ENCODE results near the gene CALCR.
"Not testable (repeated sequence)": the region's sequence is repeated elsewhere in the genome, so short reads cannot be mapped to it uniquely, and the experiment has no call there.

Gene CALCR

DNA sequence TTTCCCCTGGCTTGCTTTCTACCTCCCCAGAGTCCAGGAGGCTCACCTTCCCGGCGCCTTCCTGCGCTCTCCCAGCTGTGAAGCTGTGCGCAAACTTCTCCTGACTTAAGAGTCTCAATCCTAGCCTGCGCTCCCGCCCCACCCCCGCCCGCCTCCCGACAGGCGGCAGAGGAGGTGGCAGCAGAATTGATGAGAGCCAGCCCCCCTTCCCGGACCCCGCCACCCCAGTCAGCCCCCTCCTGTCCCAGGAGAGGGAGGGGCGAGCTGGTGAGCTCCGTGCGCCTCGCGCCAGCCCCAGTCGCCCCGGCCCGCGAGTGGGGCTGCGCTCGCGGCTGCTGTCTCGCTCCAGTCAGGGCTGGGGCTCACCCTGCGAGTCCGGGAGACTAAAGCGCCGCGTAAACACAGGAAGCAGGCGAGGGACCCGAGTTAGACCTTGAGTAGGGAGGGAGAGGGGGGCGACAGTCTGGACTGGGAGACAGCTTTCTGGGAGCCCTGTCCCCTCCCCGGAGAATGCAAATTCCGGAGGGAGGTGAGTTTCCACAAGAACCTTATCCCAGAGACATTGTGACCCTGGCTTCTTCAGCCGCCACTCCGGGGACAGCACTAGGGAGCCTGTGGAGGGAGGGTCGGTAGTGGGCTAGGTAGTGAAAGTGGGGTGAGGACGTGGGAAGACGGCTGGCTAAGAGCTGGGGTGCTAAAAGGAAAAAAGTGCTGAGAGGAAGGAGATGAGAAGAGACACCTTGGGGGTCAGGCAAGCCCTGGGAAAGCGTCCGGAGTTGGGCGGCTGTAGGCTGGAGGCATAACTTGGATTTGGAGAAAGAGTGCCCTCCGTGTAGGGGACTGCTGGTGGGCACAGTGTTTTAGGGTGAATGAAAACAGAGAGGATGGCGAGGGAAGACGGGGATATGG, at the start of gene CALCR:
CALCR (minus strand) TSS at position 79 of the 909 bp plus-strand sequence. CDS start 87,743 bp downstream, outside the sequence.
- DNase-seq: no peak

DNA sequence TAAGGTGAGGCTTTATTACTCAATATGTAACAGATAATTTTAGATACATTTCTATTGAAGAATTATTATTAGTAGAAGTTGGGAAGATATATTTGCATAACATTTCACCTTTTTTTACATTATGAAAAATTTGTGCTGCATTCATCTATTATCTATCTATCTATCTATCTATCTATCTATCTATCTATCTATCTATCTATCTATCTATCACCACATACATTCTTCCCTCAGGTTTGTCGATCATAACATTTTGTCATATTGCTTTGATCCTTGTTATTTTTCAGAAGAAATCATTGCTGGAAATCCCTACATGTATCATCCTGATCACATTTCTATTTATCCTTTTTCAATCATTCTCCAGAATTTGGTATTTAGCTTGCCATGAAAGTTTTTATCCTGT, 49.3 kb upstream of the CALCR start:
- DNase-seq: no peak

DNA sequence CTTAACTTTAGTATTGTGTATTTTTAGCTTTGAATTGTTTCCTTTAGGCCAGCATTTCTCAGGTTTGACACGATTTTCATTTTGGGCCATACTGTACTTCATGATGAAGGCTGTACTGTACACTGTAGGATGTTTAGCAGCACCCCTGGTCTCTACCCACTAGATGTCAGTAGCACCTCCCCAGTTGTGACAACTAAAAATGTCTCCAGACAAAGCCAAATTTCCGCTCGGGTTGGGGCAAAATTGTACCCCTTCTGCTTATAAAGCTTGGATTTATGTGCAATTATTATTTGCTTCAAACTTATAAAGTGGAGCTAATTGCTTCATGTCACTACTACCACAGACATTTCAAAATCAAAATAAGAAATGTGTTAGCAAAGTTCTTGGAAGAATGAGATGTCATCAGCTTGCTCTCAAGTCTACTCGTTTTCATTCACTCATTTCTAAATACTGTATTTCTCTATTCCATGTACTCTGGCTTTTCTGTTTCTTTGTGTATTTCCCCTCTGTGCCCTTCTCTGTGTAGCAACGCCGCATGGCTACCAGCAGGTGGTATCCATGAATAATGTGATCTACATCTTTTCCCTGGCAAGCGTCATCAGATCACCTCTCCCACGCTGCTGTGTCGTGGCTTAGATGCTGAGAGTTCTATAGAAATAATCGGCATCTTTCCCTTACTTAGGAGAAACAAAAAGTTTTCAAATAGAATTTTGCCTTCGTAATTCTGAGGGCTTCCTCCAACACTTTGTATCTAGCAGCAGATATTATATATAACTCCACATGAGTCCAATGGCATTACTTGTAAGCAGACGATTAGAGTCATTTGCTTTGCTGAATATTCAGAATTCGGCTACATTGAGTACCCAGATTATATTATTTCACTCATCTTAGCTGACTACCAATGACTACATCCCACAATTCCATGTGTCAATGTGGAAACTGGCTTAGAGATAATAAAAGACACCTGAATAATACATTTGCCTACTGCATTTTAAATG, 47.8 kb upstream of the CALCR start:
- no peak for DNase-seq

DNA sequence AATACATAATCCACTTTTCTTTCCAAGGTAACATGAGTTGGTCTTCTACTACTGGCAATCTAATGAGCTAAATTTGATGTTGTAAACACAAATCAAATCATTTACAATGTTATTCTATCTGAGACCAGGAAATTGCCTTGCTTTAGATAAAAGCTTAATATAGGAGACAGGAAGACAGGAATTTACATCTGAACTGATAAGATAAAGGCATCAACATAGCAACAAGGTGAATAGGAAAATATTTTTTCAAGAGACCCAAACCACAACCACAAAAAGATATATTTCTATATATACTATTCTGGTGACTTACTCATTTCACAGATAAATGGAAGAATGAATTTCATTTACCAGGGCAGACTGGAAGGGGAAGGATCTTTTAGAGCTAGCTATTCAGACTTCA, 46.3 kb upstream of the CALCR start:
- DNase-seq: no peak

DNA sequence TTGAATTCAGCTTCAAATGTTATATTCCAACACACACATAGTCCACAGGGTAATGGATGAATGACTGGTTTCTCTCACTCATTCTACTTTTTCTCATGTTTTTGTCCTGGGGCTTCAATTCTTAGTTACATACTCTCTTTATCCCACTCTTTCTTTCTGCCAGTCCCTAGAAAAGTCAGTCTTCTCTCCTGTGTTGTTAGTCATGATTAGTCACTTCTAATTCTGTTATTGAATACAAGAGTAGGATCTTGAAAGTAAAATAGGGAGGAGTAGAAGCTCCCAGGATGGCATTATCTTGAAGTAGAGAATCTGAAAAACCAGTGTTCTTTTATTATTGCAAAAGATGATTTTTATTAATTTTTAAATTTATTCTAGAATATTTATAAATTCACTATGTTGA, 45.5 kb upstream of the CALCR start:
- DNase-seq: no peak

DNA sequence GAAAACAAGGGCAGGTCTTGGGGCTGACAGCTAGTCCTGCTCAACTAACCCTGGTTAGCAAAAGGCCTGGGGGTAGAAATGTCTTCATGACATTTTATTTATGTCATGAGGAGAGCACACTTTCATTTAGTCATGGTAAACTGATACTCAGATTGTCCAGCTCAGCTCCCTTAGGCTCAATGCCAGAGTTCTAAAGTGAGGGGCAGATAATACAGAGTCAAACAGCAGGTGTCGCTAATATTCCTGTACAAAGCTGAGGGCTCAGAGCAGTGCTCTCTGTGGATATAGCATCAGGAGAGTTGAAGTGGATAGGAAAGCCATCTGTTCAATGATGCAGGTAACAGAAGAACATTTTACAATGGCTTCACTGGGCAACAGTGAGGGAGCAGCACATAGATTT, 26.8 kb upstream of the CALCR start:
- DNase-seq: no peak

DNA sequence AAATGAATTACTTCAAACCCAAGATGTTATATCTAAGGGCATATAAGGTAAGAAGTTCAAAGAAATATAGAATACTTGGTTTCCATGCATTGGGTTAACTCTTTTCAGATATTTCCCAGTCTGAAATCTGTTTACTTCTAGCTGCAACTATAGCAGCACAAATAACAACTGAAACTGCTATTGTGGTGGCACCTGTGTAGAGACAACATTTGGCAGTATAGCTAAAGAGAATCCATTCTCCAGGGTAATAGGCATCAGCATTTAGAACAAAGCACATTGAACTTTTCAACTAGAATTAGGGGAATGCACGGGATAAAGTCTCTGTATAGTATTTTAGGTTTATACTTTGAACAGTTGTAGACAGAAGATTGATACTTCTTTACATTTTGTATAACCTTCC, 19.7 kb upstream of the CALCR start:
- no peak for DNase-seq

DNA sequence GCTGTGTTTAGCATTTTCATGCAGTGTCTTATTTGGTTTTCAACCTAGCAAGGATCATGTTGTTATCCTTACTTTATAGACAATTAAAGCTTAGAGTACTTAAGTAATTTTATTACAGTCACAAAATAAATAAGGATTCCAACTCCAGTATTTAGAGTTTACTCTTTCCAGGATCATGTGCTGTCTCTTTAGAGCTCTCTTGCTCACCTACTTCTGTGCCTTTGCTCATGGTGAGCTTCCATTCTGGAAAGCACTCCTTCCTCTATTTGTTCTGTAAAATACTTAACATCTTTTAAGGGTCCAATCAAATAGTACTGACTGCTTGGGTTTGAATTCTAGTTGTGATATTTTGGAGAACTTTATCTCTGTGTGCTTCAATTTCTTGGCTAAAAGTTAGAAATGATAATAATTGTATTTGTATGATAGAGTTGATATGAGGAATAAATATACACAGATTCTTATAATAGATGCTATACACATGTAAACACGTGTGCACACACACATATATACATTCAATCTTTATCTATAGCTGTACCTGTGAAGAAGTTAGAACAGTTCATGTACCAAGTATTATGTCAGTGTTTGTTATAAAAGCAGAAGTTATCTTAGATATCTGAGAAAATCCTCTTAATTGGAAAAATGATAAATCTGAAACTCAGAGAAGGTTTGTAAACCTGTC, 18.2 kb upstream of the CALCR start:
- no peak for DNase-seq

DNA sequence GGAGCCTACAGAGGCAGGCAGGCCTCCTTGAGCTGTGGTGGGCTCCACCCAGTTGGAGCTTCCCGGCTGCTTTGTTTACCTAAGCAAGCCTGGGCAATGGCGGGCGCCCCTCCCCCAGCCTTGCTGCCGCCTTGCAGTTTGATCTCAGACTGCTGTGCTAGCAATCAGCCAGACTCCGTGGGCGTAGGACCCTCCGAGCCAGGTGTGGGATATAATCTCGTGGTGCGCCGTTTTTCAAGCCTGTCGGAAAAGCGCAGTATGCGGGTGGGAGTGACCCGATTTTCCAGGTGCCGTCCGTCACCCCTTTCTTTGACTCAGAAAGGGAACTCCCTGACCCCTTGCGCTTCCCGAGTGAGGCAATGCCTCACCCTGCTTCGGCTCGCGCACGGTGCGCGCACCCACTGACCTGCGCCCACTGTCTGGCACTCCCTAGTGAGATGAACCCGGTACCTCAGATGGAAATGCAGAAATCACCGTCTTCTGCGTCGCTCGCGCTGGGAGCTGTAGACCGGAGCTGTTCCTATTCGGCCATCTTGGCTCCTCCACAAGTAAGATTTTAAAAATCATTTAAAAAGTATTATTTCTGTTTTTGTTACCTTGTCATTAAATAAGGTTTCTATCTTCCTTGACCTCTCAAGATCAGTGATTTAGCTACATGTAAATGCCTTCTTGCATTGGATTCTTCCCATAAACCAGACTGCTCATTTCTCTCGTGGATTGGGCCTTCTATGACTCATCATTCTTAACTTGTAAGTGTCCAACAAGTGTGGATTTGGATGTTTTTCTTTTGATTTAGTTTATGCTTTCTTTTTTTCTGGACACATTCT, 16.9 kb upstream of the CALCR start:
- not testable (repeated sequence) for DNase-seq

DNA sequence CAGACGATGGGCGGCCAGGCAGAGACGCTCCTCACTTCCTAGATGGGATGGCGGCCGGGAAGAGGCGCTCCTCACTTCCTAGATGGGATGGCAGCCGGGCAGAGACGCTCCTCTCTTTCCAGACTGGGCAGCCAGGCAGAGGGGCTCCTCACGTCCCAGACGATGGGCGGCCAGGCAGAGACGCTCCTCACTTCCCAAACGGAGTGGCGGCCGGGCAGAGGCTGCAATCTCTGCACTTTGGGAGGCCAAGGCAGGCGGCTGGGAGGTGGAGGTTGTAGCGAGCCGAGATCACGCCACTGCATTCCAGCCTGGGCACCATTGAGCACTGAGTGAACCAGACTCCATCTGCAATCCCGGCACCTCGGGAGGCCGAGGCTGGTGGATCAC, 11.9 kb upstream of the CALCR start:
- DNase-seq: not testable (repeated sequence)

DNA sequence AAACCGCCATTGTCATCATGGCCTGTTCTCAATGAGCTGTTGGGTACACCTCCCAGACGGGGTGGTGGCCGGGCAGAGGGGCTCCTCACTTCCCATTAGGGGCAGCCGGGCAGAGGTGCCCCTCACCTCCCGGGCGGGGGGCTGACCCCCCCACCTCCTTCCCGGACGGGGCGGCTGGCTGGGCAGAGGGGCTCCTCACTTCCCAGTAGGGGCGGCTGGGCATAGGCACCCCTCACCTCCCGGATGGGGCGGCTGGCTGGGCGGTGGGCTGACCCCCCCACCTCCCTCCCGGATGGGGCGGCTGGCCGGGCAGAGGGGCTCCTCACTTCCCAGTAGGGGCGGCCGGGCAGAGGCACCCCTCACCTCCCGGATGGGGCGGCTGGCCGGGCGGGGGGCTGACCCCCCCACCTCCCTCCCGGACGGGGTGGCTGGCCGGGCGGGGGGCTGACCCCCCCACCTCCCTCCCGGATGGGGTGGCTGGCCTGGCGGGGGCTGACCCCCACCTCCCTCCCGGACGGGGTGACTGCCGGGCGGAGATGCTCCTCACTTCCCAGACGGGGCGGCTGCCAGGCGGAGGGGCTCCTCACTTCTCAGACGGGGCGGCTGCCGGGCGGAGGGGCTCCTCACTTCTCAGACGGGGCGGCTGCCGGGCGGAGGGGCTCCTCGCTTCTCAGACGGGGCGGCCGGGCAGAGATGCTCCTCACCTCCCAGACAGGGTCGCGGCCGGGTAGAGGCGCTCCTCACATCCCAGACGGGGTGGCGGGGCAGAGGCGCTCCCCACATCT, 11.4 kb upstream of the CALCR start:
- not testable (repeated sequence) for DNase-seq

DNA sequence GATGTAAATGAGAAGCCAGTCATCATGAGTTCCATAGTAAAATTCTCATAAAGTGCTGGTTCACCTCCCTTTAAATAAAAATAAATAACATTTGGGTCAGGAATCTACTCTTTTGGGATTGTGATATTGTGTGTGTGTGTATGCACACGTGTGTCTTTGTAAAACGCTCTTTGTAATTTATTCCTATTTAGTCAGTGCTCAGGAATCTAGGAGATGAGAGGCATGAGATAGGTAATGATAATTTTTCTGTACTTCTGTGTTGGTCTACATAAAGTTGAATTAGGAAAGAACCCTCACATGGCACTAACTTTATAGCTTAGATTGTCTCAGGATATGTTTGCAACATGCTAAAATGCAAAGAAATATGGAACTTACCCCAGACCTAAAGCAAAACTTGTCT, 4.9 kb upstream of the CALCR start:
- DNase-seq: no peak

DNA sequence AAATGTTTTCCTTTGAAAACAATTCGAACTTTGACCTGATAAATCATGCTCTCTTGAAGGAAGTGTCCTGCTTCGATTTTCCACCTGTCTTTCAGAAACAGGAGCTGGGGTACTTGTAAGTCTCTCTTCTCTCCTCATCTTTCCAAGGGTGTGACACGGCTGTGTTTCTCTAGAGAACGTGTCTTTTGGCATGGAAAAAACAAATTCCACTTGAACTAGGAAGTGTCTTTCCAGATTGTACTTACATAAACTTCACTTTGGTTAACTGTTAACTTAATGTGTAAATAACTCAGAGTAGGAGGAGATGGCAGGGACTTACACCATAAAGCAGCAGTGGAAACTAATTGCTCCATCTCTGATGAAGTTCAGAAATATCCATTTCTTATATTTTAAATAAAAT, 4.2 kb upstream of the CALCR start:
- no peak for DNase-seq

DNA sequence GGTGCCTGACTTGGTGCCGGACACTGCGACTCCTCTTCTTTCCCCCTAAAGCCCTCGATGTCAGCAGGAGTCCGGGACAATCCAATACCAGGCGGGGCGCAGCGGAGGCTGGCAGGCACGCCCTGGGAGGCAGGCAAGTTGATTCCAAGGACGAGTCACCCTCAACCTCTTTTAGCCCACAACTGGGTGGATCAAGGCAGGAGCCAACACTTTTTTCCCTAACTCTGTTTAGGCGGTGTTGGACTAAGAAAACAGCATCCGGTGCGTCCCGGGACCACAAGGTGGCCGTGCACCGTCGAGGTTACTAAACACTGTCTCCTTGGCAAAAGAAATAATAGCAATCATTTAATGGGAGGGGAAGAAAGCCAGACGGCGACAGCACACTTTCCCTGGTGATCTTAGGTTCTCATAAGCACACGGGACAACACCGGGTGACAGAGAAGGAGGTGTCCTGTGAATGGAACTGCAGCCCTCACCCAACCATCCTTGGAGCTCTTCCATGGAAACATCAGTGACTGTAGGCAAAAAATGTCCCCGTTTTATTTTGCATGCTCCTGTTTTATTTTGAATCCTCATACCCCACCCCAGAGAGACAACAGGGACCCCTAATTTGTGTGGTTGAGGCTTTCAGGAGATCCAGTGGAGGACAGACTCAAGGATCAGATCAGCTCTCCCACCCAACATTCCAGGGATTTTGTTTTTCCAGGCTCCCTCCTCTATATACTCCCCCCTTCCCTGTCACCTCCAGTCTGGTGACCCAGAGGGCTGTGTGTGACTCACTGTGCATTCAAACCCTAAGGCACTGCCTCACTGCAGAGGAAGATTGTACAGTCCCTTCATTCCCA, 1.3 kb upstream of the CALCR start:
- DNase-seq: no peak

DNA sequence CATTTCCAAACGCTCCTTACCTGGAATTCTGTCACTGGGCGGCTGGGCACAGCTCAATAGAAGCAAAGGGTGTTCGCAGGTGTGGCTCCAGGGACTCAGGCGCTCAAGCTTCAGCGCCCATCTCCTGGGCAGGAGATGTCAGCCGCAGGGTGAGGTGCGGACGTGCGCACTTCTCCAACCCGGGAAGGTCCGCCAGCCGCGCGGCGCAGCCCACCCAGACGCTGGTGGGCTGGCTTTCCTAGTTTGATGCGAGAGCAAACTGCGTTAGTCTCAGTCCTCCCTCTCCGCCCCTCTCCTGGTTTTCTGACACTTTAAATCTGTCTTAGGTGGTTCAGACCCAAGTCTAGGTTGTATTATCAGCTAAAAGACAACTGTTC, 267 bp downstream of the CALCR start:
- DNase-seq: no peak

DNA sequence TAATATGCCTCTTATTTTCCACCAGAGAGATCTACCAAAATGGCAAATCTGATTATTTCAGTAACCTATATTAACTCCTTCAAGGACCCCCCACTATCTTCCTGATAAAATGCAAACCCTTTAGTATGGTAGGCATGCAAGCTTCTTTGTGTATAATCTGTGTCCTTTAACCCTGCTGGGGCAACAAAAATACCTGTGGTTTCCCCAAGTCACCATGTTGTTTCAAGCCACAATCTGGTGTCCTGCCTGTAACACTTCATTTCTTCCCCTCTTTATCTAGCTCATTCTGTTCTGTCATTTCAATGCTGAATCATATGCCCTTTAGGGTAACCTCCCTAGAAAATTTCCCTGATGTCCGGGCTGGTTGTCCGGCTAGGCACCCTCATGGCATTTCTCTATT, 5.3 kb downstream of the CALCR start:
- DNase-seq: no peak

DNA sequence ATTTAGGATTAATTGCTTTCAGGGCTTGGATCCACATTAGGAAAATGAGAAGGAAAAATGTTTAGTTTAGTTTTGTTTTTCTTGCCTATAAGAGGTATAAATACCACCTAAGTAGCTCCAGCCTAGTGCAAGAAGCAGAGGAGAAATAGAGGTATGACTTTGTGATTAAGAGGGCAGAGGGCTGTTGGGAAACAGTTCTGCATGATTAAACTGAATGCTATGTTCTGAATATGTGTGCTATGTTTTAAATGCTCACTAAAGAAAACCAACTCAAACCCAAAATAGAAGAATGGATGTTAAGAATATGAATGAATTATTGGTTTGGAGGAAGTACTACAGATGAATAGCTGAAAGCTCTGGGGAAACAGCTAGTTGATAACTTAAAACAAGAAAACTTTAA, 7.6 kb downstream of the CALCR start:
- DNase-seq: no peak

DNA sequence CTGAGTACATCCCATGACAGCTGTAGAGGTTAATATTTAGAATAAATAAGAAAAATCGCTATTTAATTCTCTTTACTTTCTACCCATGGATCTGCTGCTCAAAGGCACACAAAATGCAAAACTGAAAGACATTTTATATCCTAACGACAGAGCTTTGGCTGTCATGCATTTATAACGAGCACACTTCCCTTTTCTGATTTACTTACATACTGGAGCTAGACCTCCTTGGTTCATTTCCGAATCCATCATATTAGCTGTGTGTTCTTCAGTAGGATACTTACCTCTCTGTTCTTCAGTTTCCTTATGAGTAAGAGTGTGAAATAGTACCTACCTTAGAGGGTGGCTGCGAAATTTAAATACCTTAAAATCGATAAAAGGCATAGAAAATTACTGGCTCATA, 10.9 kb downstream of the CALCR start:
- DNase-seq: no peak

DNA sequence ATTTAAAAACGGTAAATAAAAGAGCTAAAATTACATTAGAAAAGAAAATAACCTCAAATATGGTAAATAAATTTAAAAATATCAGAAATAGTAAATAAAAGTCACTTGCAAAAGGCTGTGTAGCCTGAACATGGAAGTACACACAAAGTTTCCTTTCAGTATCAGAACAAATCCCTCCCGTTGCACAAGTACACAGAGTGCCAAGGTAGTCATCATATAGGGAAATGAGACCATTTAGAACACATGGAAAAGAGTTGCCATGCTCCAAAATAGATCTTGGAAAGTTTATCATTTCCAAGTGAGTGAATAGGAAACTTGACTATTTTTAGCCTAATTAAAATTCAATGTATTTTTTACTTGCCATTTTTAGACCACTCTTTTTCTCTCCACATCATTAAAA, 11.6 kb downstream of the CALCR start:
- DNase-seq: no peak

DNA sequence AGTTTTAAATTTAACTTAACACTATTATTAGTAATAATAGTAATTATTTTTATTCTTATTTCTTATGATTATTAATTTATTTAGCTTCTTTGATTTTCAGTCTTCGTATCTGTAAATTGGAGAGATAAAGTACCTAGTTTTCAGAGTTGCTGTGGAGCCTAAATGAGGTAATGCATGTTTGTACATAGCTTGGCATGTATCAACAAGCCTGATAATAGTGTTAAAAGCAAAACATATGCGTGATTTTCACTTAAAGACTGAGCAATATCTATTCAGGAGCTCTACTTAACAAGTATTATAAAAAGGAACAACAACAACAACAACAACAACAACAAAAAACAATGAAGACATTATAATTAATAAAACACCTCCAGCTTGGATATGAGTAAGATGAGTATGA, 12.4 kb downstream of the CALCR start:
- DNase-seq: no peak

All from MV-4-11 (cell line).